CD14-positive monocyte (primary cell): Measurements from ENCODE around the gene CBY1. TPM values are rescaled to one million over a fixed set of nuclear protein-coding genes. Genes with fewer than 3 reads are reported as not detected.

Experiments
- DNase-seq, 3 donors: peaks; one replicate each; pipeline ENCODE4 v3.0.0-alpha.2; 2011 to 2022
- H2AFZ ChIP-seq: 2 replicates; pipeline ENCODE4 v1.6.0; 2012; ENCODE audit warnings: mild to moderate bottlenecking, low read depth, low read length, inconsistent platforms; ENCODE audit not compliant: insufficient read depth, poor library complexity, severe bottlenecking
- H3K27ac ChIP-seq, 2 donors: 1 replicate in 1 of 2; 2 replicates in 1 of 2; pipeline ENCODE4 v1.5.1; 2012 to 2013; ENCODE audit warnings: low read length in 2 of 2, control low read depth in 1 of 2, inconsistent platforms in 1 of 2, low read depth in 1 of 2, mild to moderate bottlenecking in 1 of 2
- H3K27me3 ChIP-seq, 2 donors: one replicate each; pipeline versions ENCODE4 v1.6.0 to v1.6.1; 2011 to 2013; ENCODE audit warnings: low read length in 2 of 2; ENCODE audit not compliant: control insufficient read depth in 2 of 2, insufficient read depth in 2 of 2
- H3K36me3 ChIP-seq, 2 donors: replicated peaks in 1 of 2; 1 replicate in 1 of 2; 2 replicates in 1 of 2; pipeline versions ENCODE4 v1.5.1 to v1.6.1; 2012 to 2013; ENCODE audit warnings: low read length in 2 of 2, control low read depth in 1 of 2, inconsistent platforms in 1 of 2, mild to moderate bottlenecking in 1 of 2; ENCODE audit not compliant: insufficient read depth in 2 of 2, control insufficient read depth in 1 of 2
- H3K4me1 ChIP-seq, 2 donors: 1 replicate in 1 of 2; 2 replicates in 1 of 2; pipeline versions ENCODE4 v1.5.1 to v1.6.1; 2012 to 2013; ENCODE audit warnings: low read length in 2 of 2, control low read depth in 1 of 2, inconsistent platforms in 1 of 2, mild to moderate bottlenecking in 1 of 2, moderate library complexity in 1 of 2; ENCODE audit not compliant: insufficient read depth in 2 of 2, control insufficient read depth in 1 of 2
- H3K4me2 ChIP-seq: replicated peaks from 2 replicates; pipeline ENCODE3; 2012; ENCODE audit warnings: low read length, moderate library complexity, mild to moderate bottlenecking; ENCODE audit not compliant: poor library complexity, severe bottlenecking; ENCODE audit errors: extremely low read depth
- H3K4me3 ChIP-seq, 3 experiments: fragments of 200-600 bp in 1 of 3; sonication (generic) in 1 of 3; replicated peaks in 1 of 3; 1 replicate in 2 of 3; 2 replicates in 1 of 3; pipeline ENCODE4 v1.5.1; 2011 to 2013; ENCODE audit warnings: low read length in 3 of 3, mild to moderate bottlenecking in 3 of 3, control low read depth in 2 of 3, low read depth in 2 of 3, inconsistent platforms in 1 of 3, moderate library complexity in 1 of 3
- H3K79me2 ChIP-seq: 2 replicates; pipeline ENCODE4 v1.6.0; 2012; ENCODE audit warnings: mild to moderate bottlenecking, control low read depth, inconsistent platforms, low read length, moderate library complexity; ENCODE audit not compliant: insufficient read depth
- H3K9ac ChIP-seq: 2 replicates; pipeline ENCODE4 v1.6.0; 2017; ENCODE audit warnings: low read length, mild to moderate bottlenecking; ENCODE audit not compliant: insufficient read depth, poor library complexity, severe bottlenecking
- H3K9me3 ChIP-seq, 2 donors: replicated peaks in 1 of 2; 1 replicate in 1 of 2; 2 replicates in 1 of 2; pipeline versions ENCODE4 v1.5.1 to v1.6.1; 2012 to 2013; ENCODE audit warnings: low read length in 2 of 2, control low read depth in 1 of 2; ENCODE audit not compliant: control insufficient read depth in 1 of 2, insufficient read depth in 1 of 2
- H4K20me1 ChIP-seq: 2 replicates; pipeline ENCODE4 v1.6.0; 2012; ENCODE audit warnings: mild to moderate bottlenecking, low read length, control low read depth, moderate library complexity; ENCODE audit not compliant: insufficient read depth
- H3K27ac Mint-ChIP-seq, 7 donors: one replicate each; pipeline ENCODE4 v1.8.0; 2020; ENCODE audit warnings: mild to moderate bottlenecking in 7 of 7, mixed read lengths in 7 of 7, moderate library complexity in 6 of 7, inconsistent platforms in 2 of 7
- H3K27me3 Mint-ChIP-seq, 3 donors: one replicate each; pipeline ENCODE4 v1.8.0; 2021 to 2022; ENCODE audit warnings: low read depth in 3 of 3, mild to moderate bottlenecking in 3 of 3, mixed read lengths in 3 of 3, moderate library complexity in 3 of 3, inconsistent platforms in 1 of 3
- H3K36me3 Mint-ChIP-seq, 2 donors: one replicate each; pipeline ENCODE4 v1.8.0; 2020; ENCODE audit warnings: mixed read lengths in 2 of 2, inconsistent platforms in 1 of 2, mild to moderate bottlenecking in 1 of 2
- H3K4me1 Mint-ChIP-seq: one replicate; pipeline ENCODE4 v1.8.0; 2020; ENCODE audit warnings: mild to moderate bottlenecking, mixed read lengths
- H3K4me3 Mint-ChIP-seq, 2 donors: one replicate each; pipeline ENCODE4 v1.8.0; 2020; ENCODE audit warnings: mild to moderate bottlenecking in 2 of 2, mixed read lengths in 2 of 2, moderate library complexity in 1 of 2
- H3K9me3 Mint-ChIP-seq, 7 donors: one replicate each; pipeline ENCODE4 v1.8.0; 2020 to 2022; ENCODE audit warnings: mixed read lengths in 7 of 7, mild to moderate bottlenecking in 6 of 7, moderate library complexity in 6 of 7, inconsistent platforms in 2 of 7
- WGBS: methylation state at CpG from one replicate; pipeline ENCODE4 v1.1.5; 2013; ENCODE audit warnings: missing lambda C conversion rate; ENCODE audit not compliant: insufficient coverage; 5-methylcytosine and 5-hydroxymethylcytosine counted together
- intact Hi-C, 2 donors: fragments of 100-400 bp; cut with micrococcal nuclease; formaldehyde crosslinking; loops; one replicate each; pipeline versions ENCODE4 v1.15.0 to v1.15.1; 2023
- polyA plus RNA-seq, 3 donors: library from polyadenylated mRNA; depleted of rRNA in 1 of 3; unstranded in 2 of 3; stranded (reverse) in 1 of 3; fragments of 300-500 nt in 2 of 3; fragments of >200 nt in 1 of 3; fragmentation: Illumina TruSeq in 2 of 3; gene quantifications; 1 replicate in 2 of 3; 2 replicates in 1 of 3; pipeline ENCODE4 v1.2.3, GENCODE V29; 2012 to 2021
- TF ChIP-seq, protein P1 (sequence below): fragments of 200-600 bp; IDR thresholded peaks from one replicate; pipeline ENCODE4 v1.8.0; 2022; ENCODE audit warnings: antibody characterized with exemption, mild to moderate bottlenecking

CBY1 gene
- polyA plus RNA-seq, 3 donors, result 1.1 to 4.1 (median 1.7) TPM

GRCh38 chr22:38715176-38715764 is 58.8 kb downstream of the CBY1 start:
- peaks cover 32% of the 10 kb centered on the region for H3K4me1 Mint-ChIP-seq
- no peak overlapping the region for H3K4me2 ChIP-seq
- peaks cover 65% of the 10 kb centered on the region for H3K79me2 ChIP-seq

GRCh38 chr22:38715852-38716251 is 59.4 kb downstream of the CBY1 start:
- no peaks in the 10 kb centered on the region for H3K27me3 ChIP-seq
- peaks cover 86% of the 10 kb centered on the region for H4K20me1 ChIP-seq
- H3K79me2 ChIP-seq, result peaks cover 59% of the 10 kb centered on the region
- TF ChIP-seq, protein P1, sequence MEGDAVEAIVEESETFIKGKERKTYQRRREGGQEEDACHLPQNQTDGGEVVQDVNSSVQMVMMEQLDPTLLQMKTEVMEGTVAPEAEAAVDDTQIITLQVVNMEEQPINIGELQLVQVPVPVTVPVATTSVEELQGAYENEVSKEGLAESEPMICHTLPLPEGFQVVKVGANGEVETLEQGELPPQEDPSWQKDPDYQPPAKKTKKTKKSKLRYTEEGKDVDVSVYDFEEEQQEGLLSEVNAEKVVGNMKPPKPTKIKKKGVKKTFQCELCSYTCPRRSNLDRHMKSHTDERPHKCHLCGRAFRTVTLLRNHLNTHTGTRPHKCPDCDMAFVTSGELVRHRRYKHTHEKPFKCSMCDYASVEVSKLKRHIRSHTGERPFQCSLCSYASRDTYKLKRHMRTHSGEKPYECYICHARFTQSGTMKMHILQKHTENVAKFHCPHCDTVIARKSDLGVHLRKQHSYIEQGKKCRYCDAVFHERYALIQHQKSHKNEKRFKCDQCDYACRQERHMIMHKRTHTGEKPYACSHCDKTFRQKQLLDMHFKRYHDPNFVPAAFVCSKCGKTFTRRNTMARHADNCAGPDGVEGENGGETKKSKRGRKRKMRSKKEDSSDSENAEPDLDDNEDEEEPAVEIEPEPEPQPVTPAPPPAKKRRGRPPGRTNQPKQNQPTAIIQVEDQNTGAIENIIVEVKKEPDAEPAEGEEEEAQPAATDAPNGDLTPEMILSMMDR, result no peak
- Mint-ChIP-seq H3K27ac (peak overlapping the region in 1 of 7 donors; percentile 22), H3K4me3 (no peak overlapping the region), H3K4me1 (peaks cover 32% of the 10 kb centered on the region), H3K9me3 (no peaks in the 10 kb centered on the region), H3K27me3 (no peaks in the 10 kb centered on the region), H3K36me3 (peaks cover 59 to 87% of the 10 kb centered on the region in 2 donors)
- H3K4me3 ChIP-seq, result no peak overlapping the region
- intact Hi-C loops, result no loop called here
- H3K9ac ChIP-seq, result no peak overlapping the region
- H3K9me3 ChIP-seq, result no peaks in the 10 kb centered on the region
- H3K4me2 ChIP-seq, result no peak overlapping the region
- H3K27ac ChIP-seq, result no peak overlapping the region
- peaks cover 39 to 75% of the 10 kb centered on the region in 2 donors for H3K36me3 ChIP-seq
- WGBS, result 96% methylated on average over 13 of the region's 15 CpGs
- no peak overlapping the region for H2AFZ ChIP-seq
- peaks cover 0 to 10% of the 10 kb centered on the region in 2 donors for H3K4me1 ChIP-seq
- DNase-seq, result no peak

More at GRCh38 chr22:38715176-38715764, 58.8 kb downstream of the CBY1 start:
- no peak overlapping the region for H3K4me3 Mint-ChIP-seq
- Histone ChIP-seq H2AFZ (no peak overlapping the region), H3K27ac (peak overlapping the region in 1 of 2 donors; percentile 40), H3K36me3 (peaks cover 34 to 75% of the 10 kb centered on the region in 2 donors), H3K9me3 (no peaks in the 10 kb centered on the region), H4K20me1 (peaks cover 92% of the 10 kb centered on the region), H3K4me1 (peaks cover 0 to 10% of the 10 kb centered on the region in 2 donors), H3K27me3 (no peaks in the 10 kb centered on the region), H3K9ac (no peak overlapping the region), H3K4me3 (no peak overlapping the region)
- TF ChIP-seq, protein P1, result no peak
- H3K36me3 Mint-ChIP-seq, result peaks cover 60 to 84% of the 10 kb centered on the region in 2 donors
- no peaks in the 10 kb centered on the region for H3K27me3 Mint-ChIP-seq
- intact Hi-C loops, result no loop called here
- no peak for DNase-seq
- no peaks in the 10 kb centered on the region for H3K9me3 Mint-ChIP-seq
- 72% methylated on average over 9 of the region's 9 CpGs for WGBS
- peak overlapping the region in 4 of 7 donors; percentile 11 to 31 (median 26) for H3K27ac Mint-ChIP-seq
